T-helper 22 cell (primary cell): Measurements from ENCODE around the gene FREM3.

Source experiments
- DNase-seq: peaks from one replicate; pipeline ENCODE4 v3.0.0-alpha.2; 2020; ENCODE audit warnings: low read depth

FREM3 gene

GRCh38 chr4:143667461-143667860, 33.0 kb downstream of the FREM3 start:
- no peak for DNase-seq

DNA sequence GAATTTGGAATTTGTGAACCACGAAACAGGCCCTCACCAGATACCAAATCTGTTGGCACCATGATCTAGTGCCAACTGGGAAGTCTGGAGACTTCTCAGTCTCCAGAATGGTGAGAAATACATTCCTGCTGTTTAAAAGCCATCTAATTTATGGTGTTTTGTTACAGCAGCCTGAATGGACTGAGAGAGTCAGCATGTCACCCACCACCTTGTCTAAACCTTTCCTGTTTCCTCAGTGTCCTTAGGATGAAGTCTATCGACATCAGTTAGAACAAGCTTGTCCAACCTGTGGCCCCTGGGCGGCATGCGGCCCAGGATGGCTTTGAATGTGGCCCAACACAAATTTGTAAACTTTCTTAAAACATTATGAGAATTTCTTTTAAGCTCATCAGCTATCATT, 42.1 kb downstream of the FREM3 start:
- DNase-seq, result no peak

- no peak for DNase-seq
Observed at GRCh38 chr4:143654571-143654970, 45.9 kb downstream of the FREM3 start.

GRCh38 chr4:143653031-143653430, 47.4 kb downstream of the FREM3 start:
- DNase-seq, result no peak

- no peak for DNase-seq
Observed at GRCh38 chr4:143643399-143643798, 57.1 kb downstream of the FREM3 start.

- DNase-seq, result no peak
Observed at GRCh38 chr4:143642611-143643010, 57.9 kb downstream of the FREM3 start.

DNA sequence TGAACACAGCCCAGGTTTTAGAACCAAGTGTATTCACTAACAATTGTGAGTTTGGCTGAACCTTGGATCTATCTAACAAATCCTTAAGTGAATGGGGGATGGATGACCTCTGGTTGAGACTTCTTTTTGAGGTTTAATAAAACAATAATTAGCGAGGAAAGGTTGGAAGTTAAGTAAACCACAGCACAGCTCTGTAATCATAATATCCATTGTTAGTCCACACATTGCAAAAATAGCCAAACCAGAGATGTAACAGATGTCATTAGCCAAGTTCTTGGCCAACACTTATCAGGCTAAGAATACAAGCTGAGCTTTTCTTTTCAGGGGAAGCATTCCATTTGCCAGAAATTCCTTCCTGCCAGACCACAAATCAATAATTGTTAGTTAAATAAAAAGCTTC, 59.1 kb downstream of the FREM3 start:
- DNase-seq, result no peak

DNA sequence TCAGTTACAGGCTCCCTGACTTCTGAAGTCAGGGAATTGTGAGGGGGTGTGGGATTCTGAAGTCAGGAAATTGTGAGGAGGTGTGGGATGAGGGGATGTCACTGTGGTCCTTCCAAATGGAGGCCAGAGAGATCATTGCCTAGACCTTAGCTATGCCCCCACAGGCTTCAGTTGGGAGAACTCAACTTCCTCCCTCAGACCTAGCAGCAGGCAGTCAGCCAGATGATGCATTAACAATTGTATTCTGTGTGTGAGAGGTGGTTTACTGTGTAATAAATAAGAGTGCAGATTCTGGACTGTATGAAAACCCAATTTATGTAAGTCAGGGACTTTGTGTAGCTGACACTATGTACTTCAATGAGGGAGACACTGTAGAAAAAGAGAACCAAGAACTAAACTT, 65.7 kb downstream of the FREM3 start:
- DNase-seq, result no peak

DNA sequence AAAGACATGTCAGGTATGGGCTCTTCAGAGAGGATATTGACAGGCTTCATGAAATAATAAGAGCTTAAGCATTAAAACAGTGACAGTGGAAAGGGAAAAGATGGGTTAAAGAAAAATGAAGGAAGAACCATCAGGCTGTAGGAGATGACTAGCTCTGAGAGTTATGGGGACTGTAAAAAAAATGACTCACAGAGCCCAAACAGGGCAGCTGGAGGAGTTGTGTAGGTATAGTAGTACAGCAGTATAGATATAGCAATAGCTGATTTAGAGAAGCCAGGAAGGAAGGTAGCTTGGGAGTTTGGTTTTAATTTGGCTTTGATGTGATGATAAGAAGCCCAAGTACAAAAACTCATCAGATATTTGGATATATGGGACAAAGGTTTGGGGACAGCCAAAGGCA, 66.6 kb downstream of the FREM3 start:
- no peak for DNase-seq

GRCh38 chr4:143626134-143626911, 74.2 kb downstream of the FREM3 start:
- no peak for DNase-seq

GRCh38 chr4:143625632-143626031, 74.8 kb downstream of the FREM3 start:
- no peak for DNase-seq

DNA sequence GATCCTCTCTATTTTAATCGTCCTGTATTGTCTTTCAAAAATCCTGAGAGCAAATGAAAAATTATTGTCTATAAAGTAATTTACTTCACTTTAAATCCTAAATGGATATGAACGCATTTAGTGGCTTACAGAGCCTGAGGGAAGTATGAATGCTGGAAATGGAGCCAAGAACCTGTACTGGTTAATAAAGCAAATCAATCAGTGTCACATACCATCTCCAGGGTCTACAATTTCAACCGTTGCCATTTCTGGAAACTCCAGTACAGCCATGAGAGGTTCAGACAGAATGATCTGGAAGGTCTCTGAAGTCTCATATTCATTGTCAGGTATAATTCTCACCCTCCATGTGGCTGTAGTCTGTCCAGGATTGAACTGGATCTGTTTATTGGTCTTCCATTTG, 76.6 kb downstream of the FREM3 start:
- DNase-seq, result no peak

- no peak for DNase-seq
Observed at GRCh38 chr4:143618811-143619210, 81.7 kb downstream of the FREM3 start.

GRCh38 chr4:143617994-143618679, 82.3 kb downstream of the FREM3 start:
- no peak for DNase-seq

DNA sequence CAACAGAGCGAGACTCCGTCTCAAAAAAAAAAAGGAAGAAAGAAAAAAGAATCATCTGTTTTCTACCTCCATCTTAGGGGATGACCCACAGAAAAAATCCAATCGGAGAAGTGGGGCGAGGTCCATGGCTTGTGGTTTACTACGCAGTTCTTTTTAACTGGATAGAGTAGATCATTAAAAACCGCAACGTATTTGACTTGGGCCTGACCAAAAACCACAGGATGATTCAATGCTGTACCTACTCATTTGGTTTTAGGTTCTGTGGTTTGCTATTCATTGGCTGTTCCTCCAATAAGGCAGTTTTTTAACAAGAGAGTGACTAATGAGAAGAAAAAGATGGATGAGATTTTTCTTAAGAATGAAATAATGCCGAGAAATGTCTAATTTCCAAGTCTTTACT, 83.7 kb downstream of the FREM3 start:
- DNase-seq, result no peak

DNA sequence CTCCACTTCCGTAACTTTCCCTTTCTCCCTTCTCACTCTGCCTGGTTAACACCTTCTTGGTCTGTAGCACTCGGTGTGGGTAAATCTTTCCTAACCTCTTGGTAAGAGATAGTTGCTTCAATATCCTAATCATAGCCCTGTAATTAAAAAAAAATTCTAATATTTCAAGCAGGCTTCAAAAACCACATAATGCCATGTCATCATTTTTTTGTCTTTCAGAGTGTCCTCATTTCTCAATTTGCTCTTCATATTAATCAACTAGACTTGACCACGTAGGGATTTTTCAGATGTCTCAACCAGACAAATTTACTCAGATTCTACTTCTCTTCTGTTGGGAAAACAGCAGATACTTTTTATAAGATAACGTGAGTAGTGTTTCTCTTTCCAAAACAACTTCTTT, 91.0 kb downstream of the FREM3 start:
- DNase-seq, result no peak

DNA sequence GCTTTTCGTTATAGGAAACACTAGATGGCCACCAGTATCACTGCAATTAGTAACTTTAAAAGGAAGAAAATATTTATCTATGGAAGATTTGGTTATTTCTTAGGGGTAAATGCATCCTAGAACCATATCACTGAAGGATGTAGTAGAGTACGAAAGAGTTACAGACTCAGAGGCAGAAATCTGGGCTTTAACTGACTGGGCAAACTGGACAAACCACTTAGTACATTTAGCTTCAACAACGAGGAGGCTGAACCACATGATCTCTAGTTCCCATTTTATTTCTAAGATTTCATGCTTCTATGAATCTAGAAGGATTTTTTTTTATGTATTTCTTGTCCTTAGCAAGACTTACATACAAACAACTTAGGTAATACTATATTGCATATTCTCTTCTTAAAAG, 94.0 kb downstream of the FREM3 start:
- no peak for DNase-seq

- DNase-seq, result no peak
Observed at GRCh38 chr4:143599827-143600226, 100.6 kb downstream of the FREM3 start.

- DNase-seq, result no peak
Observed at GRCh38 chr4:143598816-143599215, 101.7 kb downstream of the FREM3 start.

DNA sequence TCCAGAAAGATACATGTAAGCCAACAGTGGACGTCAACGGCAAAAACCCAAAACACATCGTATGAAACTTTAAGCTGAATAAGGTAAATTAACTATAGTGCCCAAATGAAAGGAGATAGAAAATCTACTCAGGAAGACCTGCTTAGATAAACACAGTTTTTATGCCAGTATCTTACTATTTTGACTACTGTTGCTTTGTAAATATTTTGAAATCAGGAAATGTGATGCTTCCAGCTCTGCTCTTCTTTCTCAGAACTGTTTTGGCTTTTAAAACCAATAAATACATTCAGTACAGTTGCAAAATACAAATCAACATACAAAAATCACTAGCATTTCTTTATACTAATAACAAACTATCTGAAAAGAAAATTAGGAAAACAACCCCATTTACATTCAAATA, 103.2 kb downstream of the FREM3 start:
- DNase-seq, result no peak

GRCh38 chr4:143587703-143588102, 112.8 kb downstream of the FREM3 start:
- no peak for DNase-seq

DNA sequence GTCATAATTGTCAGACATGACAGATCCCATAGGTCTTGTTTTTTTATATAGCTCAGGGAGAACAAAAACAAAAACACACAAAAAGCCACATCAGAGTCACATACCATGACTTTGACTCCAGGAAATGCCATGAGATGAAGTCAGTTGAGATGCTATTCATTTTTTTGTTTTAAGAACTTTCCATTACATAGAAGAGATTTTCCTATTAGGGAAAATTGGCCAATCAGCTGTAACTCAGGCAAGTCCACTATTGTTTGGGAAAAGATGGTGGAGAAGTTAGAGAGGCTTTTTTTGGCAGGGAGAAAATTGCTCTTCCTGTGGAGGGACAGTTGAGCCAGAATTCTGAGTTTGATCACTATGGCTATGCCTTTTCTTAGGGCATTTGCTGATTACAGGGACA, 114.4 kb downstream of the FREM3 start:
- no peak for DNase-seq

DNA sequence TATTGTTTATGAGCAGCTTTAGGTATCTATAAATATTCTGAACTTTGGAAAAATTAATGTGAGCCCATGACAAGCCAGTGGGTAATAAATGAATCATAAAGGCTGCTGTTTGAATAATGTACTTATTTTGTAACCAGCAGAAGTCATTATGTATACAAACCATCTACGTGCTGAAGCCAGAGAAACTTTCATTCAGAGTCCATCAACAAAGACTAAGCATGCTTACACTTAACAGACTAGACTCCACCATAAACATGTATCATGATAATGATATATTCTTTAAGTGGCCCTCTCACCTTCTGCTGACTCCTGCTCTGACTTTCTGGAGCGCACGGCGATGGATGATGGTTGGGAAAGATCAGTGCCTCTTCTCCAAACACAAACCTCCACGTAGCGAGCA, 114.9 kb downstream of the FREM3 start:
- DNase-seq, result no peak
